ENCODE measurements around the gene SLC25A36.

GRCh38 chr3:140906785-140907184 is 34.9 kb upstream of the SLC25A36 start:
- TF ChIP-seq, protein P1, sequence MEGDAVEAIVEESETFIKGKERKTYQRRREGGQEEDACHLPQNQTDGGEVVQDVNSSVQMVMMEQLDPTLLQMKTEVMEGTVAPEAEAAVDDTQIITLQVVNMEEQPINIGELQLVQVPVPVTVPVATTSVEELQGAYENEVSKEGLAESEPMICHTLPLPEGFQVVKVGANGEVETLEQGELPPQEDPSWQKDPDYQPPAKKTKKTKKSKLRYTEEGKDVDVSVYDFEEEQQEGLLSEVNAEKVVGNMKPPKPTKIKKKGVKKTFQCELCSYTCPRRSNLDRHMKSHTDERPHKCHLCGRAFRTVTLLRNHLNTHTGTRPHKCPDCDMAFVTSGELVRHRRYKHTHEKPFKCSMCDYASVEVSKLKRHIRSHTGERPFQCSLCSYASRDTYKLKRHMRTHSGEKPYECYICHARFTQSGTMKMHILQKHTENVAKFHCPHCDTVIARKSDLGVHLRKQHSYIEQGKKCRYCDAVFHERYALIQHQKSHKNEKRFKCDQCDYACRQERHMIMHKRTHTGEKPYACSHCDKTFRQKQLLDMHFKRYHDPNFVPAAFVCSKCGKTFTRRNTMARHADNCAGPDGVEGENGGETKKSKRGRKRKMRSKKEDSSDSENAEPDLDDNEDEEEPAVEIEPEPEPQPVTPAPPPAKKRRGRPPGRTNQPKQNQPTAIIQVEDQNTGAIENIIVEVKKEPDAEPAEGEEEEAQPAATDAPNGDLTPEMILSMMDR (IDR thresholded peaks at IDR 0.05) = no peak
- TF ChIP-seq, protein P2, sequence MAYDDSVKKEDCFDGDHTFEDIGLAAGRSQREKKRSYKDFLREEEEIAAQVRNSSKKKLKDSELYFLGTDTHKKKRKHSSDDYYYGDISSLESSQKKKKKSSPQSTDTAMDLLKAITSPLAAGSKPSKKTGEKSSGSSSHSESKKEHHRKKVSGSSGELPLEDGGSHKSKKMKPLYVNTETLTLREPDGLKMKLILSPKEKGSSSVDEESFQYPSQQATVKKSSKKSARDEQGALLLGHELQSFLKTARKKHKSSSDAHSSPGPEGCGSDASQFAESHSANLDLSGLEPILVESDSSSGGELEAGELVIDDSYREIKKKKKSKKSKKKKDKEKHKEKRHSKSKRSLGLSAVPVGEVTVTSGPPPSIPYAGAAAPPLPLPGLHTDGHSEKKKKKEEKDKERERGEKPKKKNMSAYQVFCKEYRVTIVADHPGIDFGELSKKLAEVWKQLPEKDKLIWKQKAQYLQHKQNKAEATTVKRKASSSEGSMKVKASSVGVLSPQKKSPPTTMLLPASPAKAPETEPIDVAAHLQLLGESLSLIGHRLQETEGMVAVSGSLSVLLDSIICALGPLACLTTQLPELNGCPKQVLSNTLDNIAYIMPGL (CRISPR knock-in tag; IDR thresholded peaks at IDR 0.05) = no peak
- TF ChIP-seq AFF4 (CRISPR knock-in tag; IDR thresholded peaks at IDR 0.05; ENCODE audit: borderline replicate concordance) (no peak), TCF7 (CRISPR knock-in tag; IDR thresholded peaks at IDR 0.05; ENCODE audit: low read depth) (no peak), ZNF121 (CRISPR knock-in tag; IDR thresholded peaks at IDR 0.05) (no peak), NR3C1 (CRISPR knock-in tag; conservative IDR thresholded peaks at IDR 0.05; ENCODE audit: low read depth) (no peak), ZNF263 (CRISPR knock-in tag; IDR thresholded peaks at IDR 0.05; ENCODE audit: low read depth) (no peak), ELF4 (CRISPR knock-in tag; IDR thresholded peaks at IDR 0.05; ENCODE audit: low read depth) (no peak), MAX (CRISPR knock-in tag; IDR thresholded peaks at IDR 0.05) (no peak)
- TF ChIP-seq, protein P3, sequence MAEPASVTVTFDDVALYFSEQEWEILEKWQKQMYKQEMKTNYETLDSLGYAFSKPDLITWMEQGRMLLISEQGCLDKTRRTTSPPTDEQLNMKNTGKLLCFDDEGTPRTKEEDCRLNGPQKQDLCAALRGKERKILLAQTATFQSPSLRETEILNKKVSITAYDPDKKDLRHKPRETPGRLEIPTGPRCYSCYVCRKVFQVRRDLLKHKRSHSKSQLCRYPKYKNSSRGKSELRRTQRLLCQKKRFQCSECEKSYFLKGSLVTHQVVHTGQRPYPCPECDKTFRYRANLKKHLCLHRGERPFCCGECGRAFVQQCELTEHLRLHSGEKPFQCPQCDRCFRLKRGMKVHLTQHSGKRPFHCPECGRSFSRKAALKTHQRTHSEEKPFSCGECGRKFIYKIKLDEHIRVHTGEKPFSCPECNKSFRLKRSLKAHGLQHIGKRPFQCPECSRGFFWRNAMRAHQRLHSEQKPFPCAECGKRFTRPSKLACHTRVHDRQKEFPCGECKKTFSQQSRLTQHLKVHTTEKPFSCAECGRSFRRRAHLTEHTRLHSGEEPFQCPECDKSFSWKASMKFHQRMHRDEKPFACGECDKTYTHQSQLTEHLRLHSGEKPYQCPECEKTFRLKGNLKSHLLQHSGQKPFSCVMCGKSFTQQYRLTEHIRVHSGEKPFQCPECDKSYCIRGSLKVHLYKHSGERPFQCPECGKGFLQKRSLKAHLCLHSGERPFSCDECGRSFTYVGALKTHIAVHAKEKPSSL (CRISPR knock-in tag; conservative IDR thresholded peaks at IDR 0.05) = no peak
